ENCODE measurements around the gene ZMAT2.
"Not testable (repeated sequence)": the region's sequence is repeated elsewhere in the genome, so short reads cannot be mapped to it uniquely, and the experiment has no call there.

ZMAT2 gene, protein sequence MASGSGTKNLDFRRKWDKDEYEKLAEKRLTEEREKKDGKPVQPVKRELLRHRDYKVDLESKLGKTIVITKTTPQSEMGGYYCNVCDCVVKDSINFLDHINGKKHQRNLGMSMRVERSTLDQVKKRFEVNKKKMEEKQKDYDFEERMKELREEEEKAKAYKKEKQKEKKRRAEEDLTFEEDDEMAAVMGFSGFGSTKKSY

DNA sequence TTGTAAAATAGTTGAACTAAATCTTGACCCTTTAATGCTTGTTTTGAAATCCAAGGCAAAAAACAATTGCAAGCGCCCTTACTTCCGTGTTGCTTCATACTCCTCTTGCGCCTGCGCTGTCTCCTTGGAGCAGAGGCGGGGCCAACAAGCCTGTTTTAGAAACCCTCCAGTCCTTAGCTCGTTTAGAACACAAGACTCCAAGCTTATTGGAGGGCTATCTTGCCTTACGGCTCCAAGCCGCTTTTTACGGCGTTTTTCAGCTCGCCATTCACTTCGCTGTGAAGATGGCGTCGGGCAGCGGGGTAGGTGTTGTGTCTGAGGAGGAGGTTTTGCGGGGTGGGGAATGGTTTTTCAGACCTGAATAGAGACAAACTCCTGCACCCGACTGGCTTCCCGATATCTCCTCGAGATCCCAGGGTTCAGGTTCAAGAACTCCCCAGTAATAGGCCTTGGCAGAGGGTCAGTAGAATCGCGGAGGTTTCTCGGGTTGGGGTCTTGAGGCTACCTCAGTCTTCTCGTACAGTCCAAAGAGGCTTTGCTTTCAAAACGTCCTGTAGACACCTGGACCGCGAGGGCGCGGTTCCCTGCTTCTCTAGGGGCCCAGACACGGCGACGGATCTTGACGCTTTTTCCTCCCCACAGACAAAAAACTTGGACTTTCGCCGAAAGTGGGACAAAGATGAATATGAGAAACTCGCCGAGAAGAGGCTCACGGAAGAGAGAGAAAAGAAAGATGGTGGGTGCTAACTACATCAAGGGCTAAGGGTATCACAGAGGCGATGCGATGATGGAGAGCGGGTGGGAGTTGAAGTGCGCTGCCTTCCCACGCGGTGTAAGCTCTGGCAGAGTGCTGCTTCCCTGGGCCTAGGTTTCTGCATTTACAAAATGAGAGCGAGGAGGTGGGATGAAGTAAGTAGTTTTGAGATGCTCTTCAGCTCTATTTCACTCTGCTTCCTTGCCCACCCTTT lies at the start of gene ZMAT2:
ZMAT2 (plus strand) TSS at position 271 of the 968 bp plus-strand sequence; CDS start at position 285, 14 bp downstream.
- H3K27me3 Mint-ChIP-seq: no peaks in the 10 kb centered on the region
- peak within 1 kb of the TSS; percentile 96 for H3K27ac Mint-ChIP-seq
- peaks cover 27% of the 10 kb centered on the region for H3K4me1 Mint-ChIP-seq
- peak within 1 kb of the TSS; percentile 99 for H3K4me3 Mint-ChIP-seq
- peak; percentile 99 for ATAC-seq
- H3K9me3 Mint-ChIP-seq: no peaks in the 10 kb centered on the region
- H3K36me3 Mint-ChIP-seq: peaks cover 79% of the 10 kb centered on the region

DNA sequence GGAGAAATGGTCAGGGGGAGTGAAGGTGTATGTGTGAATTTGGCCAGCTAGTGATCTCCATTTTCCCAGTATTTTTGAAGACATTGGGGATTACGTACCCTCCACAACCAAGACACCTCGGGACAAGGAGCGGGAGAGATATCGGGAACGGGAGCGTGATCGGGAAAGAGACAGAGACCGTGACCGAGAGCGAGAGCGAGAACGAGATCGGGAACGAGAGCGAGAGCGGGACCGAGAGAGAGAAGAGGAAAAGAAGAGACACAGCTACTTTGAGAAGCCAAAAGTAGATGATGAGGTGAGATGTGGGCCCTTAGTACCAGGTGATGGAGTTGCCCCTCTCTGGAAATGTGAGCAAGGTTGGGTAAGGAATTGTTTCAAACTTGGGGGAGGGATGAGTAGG lies 41.4 kb upstream of the ZMAT2 start:
- no peaks in the 10 kb centered on the region for H3K9me3 Mint-ChIP-seq
- peaks cover 68% of the 10 kb centered on the region for H3K36me3 Mint-ChIP-seq
- ATAC-seq: no peak
- H3K4me3 Mint-ChIP-seq: no peak overlapping the region
- no peaks in the 10 kb centered on the region for H3K27me3 Mint-ChIP-seq
- H3K27ac Mint-ChIP-seq: no peak overlapping the region
- H3K4me1 Mint-ChIP-seq: peaks cover 4% of the 10 kb centered on the region

DNA sequence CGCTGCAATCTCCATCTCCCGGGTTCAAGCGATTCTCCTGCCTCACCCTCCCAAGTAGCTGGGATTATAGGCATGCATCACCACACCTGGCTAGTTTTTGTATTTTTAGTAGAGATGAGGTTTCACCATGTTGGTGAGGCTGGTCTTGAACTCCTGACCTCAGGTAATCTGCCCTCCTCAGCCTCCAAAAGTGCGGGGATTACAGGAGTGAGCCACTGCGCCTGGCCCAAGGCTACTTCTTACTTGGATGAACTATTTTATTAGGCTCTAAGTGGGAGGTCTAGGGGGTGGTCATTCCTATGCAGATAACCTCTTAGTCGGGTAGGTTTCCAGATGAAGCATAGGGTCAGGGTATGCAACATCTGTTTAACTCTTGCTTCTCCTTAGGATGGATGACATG lies 39.9 kb upstream of the ZMAT2 start:
- peaks cover 62% of the 10 kb centered on the region for H3K36me3 Mint-ChIP-seq
- ATAC-seq, H3K4me3 Mint-ChIP-seq: not testable (repeated sequence)

DNA sequence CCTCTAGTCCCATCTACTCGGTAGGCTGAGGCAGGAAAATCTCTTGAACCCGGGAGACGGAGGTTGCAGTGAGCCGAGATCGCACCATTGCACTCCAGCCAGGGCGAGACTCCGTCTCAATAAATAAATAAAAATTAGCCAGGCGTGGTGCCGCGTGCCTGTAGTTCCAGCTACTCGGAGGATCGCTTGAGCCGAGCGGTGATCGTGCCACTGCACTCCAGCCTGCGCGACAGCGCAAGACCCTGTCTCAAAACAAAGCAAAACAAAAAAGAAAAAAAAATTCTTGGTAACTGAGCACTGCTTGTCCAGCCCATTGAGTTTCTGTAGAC lies 36.3 kb upstream of the ZMAT2 start:
- peaks cover 39% of the 10 kb centered on the region for H3K4me1 Mint-ChIP-seq
- no peaks in the 10 kb centered on the region for H3K9me3 Mint-ChIP-seq
- H3K36me3 Mint-ChIP-seq: peaks cover 67% of the 10 kb centered on the region
- peak overlapping the region; percentile 97 for H3K27ac Mint-ChIP-seq
- no peak for ATAC-seq
- no peaks in the 10 kb centered on the region for H3K27me3 Mint-ChIP-seq
- peak overlapping the region; percentile 99 for H3K4me3 Mint-ChIP-seq

More for the DNA sequence above, 39.9 kb upstream of the ZMAT2 start:
- H3K9me3 Mint-ChIP-seq, H3K27ac Mint-ChIP-seq, H3K27me3 Mint-ChIP-seq: not testable (repeated sequence)
- H3K4me1 Mint-ChIP-seq: peaks cover 12% of the 10 kb centered on the region

DNA sequence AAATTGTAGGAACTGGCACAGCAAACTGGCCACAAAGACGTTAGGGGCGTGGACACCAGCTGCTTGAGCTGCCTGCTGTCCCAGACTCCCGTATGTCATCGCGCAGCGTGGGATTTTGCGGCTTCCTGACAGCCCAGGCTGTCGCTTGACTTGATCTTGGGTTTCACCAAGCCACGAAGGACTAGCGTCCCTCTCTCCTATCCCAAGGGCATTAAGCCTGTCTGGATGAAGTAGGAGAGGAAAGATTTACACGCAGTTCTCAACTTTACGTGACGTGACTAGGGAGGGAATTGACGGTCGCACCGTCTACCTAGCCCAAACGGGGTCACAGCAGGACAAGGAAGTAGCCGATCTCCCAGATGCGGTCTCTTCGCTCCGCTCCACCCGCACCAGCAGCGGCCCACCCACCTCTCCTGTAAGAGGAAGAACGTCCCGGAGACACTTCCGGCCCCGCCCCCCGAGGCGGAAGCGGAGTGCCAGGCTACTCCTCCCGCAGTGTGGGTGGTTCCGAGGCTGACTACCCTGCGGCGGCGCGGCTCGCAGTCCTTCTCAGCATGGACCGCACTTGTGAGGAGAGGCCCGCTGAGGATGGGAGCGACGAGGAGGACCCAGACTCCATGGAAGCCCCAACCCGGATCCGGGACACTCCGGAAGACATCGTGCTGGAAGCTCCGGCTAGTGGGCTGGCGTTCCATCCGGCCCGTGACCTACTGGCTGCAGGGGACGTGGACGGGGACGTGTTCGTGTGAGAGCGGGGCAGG lies 35.7 kb upstream of the ZMAT2 start, which contains the start of gene WDR55:
WDR55 (plus strand) TSS at position 546 of the 761 bp plus-strand sequence; CDS start at position 555, 9 bp downstream.
- Mint-ChIP-seq H3K27me3 (no peaks in the 10 kb centered on the region), H3K4me3 (peak within 1 kb of the TSS; percentile 99), H3K36me3 (peaks cover 67% of the 10 kb centered on the region)

DNA sequence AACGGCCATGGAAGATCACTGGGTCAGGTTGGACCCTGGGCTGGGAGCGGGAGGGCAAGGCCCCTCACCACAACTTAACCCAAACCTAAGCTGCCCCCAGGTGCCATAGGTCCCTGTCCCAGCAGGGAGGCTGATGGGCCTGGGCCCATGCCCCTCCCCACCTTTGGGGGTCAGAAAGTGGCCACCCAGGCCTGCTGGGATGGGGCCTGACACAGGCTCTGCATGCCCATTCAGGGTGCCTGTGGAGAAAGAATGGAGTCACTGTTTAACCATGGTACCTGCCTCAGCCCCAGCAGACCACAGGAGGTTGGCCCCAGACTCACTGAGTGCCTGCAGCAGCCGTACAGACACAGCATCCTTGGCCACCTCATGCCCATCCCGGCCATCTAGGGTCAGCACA lies 29.2 kb upstream of the ZMAT2 start:
- Mint-ChIP-seq H3K27ac (peak overlapping the region; percentile 54), H3K4me1 (peaks cover 30% of the 10 kb centered on the region), H3K36me3 (peaks cover 76% of the 10 kb centered on the region)
- not testable (repeated sequence) for H3K4me3 Mint-ChIP-seq, H3K9me3 Mint-ChIP-seq, H3K27me3 Mint-ChIP-seq, ATAC-seq

More for the DNA sequence above, 35.7 kb upstream of the ZMAT2 start, which contains the start of gene WDR55:
- H3K27ac Mint-ChIP-seq: peak within 1 kb of the TSS; percentile 97
- peaks cover 44% of the 10 kb centered on the region for H3K4me1 Mint-ChIP-seq
- no peaks in the 10 kb centered on the region for H3K9me3 Mint-ChIP-seq
- peak; percentile 98 for ATAC-seq

DNA sequence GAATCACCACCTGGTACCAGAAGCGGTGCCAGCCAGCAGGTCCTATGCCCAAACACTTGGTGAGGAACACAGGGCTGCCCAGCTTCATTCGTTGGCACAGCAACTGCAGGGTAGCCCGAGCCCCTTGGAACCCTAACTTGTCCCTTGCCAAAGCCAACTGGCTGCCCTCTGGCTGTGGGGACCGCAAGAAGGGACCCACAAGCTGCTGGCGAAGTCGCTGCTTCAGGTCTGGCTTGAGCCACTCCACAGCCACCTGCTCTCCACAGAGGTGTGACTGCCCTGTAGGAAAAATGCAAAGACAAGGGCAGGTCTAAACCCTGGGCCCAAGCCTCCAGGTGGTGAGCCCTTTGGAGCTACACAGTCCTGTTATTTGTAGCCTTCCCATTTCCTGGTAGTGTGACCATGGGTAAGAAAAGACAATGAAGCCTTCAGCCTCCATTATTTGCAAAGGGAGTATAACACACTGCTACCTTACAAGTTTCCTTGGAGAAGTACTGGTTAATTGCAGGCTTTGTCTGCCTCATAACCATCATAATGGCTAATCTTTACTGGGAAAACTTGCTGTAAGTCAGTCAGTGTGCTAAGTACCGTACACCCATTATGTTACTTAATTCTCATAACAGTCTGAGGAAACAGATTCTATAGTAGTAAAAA lies 28.6 kb upstream of the ZMAT2 start:
- Mint-ChIP-seq H3K9me3 (no peaks in the 10 kb centered on the region), H3K4me3 (no peak overlapping the region), H3K4me1 (peaks cover 24% of the 10 kb centered on the region), H3K36me3 (peaks cover 76% of the 10 kb centered on the region), H3K27me3 (no peaks in the 10 kb centered on the region), H3K27ac (no peak overlapping the region)
- ATAC-seq: no peak

DNA sequence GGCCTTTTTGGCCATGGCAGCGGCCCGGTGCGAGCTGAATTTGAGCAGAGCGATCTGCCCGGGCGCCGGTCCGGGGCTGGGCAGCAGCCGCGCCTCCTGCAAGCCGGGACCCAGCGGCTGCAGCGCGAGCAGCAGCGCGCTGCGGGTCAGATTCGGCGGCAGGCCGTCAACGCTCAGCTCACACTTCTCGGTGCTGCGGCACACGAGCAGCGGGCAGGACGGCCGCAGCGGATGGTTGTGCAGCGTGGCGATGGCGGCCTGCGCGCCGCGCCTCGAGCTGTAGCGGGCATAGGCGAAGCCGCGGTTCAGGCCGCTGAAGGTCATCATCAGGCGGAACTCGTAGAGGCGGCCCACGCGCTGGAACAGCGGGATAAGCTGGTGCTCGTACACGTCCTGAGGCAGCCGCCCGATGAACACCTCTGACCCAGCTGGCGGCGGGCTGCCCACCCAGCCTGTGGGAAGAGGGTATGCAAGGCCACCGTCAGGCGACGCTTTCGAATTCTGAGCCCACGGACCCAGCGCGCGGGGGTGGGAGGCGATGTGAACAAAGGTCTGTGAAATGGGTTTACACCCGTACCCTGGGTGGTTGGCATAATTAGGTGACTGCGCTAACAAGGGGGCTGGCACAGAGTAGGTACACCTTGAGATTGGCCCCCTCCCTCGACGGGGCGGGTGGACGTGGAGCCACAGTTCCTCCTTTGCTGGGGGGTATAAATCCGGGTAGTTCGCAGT lies 27.6 kb upstream of the ZMAT2 start:
- Mint-ChIP-seq H3K9me3 (no peaks in the 10 kb centered on the region), H3K27me3 (no peaks in the 10 kb centered on the region), H3K4me3 (no peak overlapping the region), H3K36me3 (peaks cover 76% of the 10 kb centered on the region), H3K4me1 (peaks cover 14% of the 10 kb centered on the region), H3K27ac (no peak overlapping the region)
- peak; percentile 10 for ATAC-seq

DNA sequence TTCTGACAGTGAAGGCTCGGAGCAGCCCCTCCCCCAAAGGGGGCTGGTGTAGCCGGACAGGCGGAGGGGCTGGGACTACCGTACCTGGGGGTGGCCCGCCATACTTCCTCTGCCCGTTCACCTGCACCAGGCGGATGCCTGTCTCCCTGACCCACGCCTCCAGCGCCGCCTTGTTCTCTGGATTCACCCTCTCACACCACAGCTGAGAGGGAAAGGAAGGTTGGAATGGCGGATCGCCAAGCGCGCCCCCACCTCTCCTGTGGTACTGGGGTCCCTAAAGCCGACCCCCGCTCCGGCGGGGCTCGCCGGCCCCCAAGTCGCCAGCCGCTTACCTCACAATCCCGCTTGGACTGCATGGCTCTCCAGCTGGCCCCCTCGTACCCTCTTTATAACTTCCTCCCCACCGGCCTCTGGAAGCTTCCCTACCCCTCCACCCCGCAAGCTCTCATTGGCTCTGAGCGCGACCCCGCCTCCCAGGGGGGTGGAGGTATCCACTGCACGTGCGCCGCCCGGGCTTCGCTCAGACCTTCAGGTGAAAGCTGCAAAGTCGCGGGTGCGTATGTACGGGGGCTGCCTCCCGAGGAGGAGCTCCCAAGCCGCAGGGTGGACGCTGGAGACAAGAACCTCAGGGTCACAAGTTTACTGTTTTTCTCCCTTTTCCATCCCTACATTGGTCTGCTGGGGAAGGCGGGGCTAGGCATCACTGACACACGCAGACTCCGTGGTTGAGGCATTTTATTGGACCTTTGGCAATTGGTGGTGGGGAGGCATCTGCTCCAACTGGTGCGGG lies 26.9 kb upstream of the ZMAT2 start, which contains the start of gene DND1:
DND1 (minus strand) TSS at position 390 of the 790 bp plus-strand sequence; CDS start at position 356, 34 bp downstream.
- Mint-ChIP-seq H3K27ac (no peak within 1 kb of the TSS), H3K9me3 (no peaks in the 10 kb centered on the region), H3K4me3 (no peak within 1 kb of the TSS), H3K27me3 (no peaks in the 10 kb centered on the region), H3K4me1 (peaks cover 7% of the 10 kb centered on the region), H3K36me3 (peaks cover 76% of the 10 kb centered on the region)
- ATAC-seq: peak; percentile 37

DNA sequence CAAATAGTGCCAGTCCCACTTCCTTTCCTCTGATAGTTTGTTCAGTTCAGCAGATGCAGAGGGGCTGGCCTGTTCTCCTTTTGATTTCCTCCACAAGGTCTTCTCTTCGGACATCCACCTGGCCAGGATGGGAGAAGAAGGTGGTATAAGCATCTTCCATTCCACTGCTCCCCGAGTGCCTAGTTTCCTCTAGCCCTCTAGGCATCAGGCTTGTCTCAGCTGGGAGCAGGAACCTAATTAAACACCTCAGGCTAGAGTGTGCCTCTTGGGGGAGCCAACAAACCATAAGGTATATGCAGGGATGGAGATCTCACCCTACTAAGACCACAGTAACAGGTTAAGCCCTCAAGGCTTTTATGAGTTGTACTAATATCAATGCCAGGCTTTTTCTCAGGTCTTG lies 26.0 kb upstream of the ZMAT2 start:
- Mint-ChIP-seq H3K4me3 (no peak overlapping the region), H3K27ac (no peak overlapping the region), H3K36me3 (peaks cover 76% of the 10 kb centered on the region)

DNA sequence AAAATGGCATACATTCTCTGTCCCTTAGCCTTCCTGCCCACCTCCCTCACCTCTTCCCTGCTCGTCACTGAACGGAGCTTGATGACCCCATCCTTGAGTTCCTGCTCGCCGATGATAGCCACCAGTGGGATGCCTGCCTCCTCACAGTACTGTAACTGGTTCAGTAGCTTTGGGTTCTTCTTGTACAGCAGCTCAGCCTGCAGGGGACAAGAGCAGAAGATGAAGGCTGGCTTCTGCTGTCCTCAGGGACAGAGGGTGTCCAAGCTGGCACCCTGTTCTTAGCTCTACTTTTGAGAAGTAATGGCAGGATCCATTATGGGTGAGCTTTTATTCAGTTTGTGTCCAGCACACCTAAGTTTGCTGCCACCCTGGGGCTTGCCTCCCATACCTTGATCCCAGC lies 25.6 kb upstream of the ZMAT2 start:
- Mint-ChIP-seq H3K36me3 (peaks cover 76% of the 10 kb centered on the region), H3K4me1 (no peaks in the 10 kb centered on the region), H3K27ac (no peak overlapping the region), H3K4me3 (no peak overlapping the region), H3K9me3 (no peaks in the 10 kb centered on the region), H3K27me3 (no peaks in the 10 kb centered on the region)
- no peak for ATAC-seq

More for the DNA sequence above, 26.0 kb upstream of the ZMAT2 start:
- no peak for ATAC-seq
- H3K4me1 Mint-ChIP-seq: peaks cover 4% of the 10 kb centered on the region
- H3K9me3 Mint-ChIP-seq: no peaks in the 10 kb centered on the region
- no peaks in the 10 kb centered on the region for H3K27me3 Mint-ChIP-seq

DNA sequence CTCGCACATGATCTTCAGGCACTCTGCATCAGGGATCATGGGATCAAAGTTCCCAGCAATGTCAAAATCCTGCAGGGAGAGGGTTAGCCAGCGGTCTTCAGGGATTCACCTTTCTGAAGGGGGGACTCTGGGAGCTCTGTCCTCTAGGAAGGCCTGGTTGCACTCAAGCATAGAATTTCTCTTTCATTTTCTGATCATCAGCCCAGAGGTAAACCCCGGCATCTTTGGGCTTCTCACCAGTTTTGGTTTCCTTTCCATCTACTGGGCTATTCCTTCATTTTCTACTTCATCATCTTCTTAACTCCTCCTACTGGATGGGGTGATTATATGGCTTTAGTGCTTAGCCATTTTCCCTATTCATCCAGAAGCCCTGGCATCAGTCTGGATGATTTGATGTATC lies 22.3 kb upstream of the ZMAT2 start:
- Mint-ChIP-seq H3K27me3 (no peaks in the 10 kb centered on the region), H3K27ac (no peak overlapping the region), H3K4me1 (no peaks in the 10 kb centered on the region), H3K4me3 (no peak overlapping the region), H3K36me3 (peaks cover 70% of the 10 kb centered on the region), H3K9me3 (no peaks in the 10 kb centered on the region)
- no peak for ATAC-seq

DNA sequence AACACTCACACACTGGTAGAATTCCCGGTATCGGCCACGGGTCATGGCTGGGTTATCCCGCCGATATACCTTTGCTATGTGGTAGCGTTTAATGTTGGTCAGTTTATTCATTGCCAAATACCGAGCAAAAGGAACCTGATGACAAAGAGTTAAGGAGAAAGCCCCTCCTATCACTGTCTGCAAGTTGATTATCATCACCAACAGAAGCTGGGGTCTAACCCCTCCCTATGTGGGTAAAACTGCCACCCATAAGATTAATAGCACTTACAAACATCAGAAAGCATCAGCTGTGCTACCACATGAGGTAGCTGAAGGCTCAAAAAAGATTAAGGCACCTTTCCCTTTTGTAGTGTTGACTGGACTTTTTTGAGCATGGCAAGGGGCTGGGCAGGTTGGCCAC lies 21.3 kb upstream of the ZMAT2 start:
- H3K4me1 Mint-ChIP-seq: no peaks in the 10 kb centered on the region
- H3K36me3 Mint-ChIP-seq: peaks cover 65% of the 10 kb centered on the region

More for the DNA sequence above, 21.3 kb upstream of the ZMAT2 start:
- H3K27ac Mint-ChIP-seq: no peak overlapping the region
- H3K4me3 Mint-ChIP-seq: no peak overlapping the region
- no peaks in the 10 kb centered on the region for H3K27me3 Mint-ChIP-seq
- no peak for ATAC-seq
- no peaks in the 10 kb centered on the region for H3K9me3 Mint-ChIP-seq
